ENCODE results near the gene CHPF2. TPM values are rescaled to one million over a fixed set of nuclear protein-coding genes. Genes with fewer than 3 reads are reported as not detected.

Gene CHPF2, protein sequence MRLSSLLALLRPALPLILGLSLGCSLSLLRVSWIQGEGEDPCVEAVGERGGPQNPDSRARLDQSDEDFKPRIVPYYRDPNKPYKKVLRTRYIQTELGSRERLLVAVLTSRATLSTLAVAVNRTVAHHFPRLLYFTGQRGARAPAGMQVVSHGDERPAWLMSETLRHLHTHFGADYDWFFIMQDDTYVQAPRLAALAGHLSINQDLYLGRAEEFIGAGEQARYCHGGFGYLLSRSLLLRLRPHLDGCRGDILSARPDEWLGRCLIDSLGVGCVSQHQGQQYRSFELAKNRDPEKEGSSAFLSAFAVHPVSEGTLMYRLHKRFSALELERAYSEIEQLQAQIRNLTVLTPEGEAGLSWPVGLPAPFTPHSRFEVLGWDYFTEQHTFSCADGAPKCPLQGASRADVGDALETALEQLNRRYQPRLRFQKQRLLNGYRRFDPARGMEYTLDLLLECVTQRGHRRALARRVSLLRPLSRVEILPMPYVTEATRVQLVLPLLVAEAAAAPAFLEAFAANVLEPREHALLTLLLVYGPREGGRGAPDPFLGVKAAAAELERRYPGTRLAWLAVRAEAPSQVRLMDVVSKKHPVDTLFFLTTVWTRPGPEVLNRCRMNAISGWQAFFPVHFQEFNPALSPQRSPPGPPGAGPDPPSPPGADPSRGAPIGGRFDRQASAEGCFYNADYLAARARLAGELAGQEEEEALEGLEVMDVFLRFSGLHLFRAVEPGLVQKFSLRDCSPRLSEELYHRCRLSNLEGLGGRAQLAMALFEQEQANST
- 47.2 and 90.1 TPM in 2 replicates for total RNA-seq (2014; rRNA removed; shearing (Covaris generic))

DNA sequence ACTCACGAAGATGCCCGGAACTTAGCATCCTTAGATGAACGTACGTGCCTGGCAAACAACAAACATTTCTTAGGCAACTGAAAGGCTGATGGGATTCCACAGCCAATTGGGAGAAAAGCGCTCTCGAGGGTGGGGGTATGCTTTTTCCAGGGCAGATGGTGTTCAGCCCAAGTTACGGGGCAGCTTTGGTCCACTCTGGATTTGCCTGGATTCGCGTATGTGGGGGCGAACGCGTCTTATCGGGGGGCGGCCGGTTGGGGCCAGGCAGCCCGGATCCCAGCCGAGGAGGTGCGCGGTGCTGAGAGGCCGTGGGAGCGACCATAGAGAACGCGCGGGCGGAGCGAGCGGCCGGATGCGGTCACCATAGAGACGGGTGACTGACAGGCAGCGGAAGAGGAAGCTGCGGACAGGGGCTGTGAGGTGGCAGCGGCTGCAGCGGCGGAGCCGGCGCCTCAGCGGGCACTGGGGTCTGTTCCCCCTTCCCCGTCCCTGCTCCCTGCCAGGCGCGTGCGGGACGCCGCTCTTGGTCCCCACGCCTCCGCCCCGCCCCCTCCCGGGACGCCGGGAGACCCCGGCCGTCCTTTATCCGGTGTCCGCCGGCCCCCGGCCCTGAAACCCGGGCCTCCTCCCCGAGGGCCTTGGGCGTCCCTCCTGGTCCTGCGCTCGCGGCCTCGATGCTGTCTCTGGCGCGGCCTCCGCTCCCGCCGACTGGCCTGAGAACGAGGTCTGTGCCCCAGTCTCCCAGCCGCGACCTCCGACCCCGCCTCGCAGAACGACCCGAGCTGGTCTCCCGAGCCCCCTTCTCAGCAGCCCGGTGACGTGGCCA lies at the start of gene CHPF2:
Gene CHPF2 (plus strand): TSS at position 393 of the 826 bp plus-strand sequence. CDS start 1,529 bp downstream, outside the sequence.
- DNase-seq (ENCODE audit: low read depth): peak; percentile 86

DNA sequence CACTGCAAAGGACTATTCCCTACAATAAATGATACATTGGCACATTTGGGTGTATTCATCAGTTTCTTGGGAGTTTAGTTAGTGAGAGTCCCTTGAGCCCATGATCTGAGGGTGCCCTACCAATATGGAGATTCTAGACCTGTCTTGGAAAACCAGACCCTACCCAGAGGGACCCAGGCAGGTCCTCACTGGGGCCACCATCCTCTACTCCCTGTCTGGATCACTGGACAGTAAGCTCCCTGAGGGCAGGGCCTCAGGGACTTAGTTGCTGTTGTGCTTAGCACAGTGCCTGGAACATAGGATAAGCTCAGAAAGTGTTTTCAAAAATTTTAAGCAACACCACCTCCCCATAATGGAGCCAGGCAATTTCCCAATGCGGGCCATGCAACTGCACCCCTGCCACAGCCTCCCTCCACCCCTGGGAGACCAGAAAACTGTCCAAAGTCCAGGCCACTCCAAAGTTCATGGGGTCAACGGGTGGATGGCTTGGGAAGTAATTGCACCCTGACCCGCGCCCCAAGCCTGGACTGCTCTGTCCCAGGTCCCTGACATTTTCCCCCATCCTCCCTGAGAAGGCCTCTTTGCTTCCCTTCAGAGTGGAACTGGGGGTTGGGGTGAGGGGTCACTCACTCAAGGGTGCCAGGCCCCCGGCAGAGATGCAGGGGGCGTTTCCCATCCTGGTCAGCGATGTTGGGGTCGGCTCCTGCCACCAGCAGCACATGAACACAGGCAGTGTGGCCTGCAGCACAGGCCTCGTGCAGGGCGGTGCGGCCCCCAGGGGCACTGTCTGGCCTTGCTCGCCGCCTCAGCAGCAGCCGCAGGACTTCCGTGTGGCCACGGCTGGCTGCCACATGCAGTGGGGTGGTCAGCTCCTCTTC lies 46.3 kb upstream of the CHPF2 start:
- DNase-seq (ENCODE audit: low read depth): no peak

DNA sequence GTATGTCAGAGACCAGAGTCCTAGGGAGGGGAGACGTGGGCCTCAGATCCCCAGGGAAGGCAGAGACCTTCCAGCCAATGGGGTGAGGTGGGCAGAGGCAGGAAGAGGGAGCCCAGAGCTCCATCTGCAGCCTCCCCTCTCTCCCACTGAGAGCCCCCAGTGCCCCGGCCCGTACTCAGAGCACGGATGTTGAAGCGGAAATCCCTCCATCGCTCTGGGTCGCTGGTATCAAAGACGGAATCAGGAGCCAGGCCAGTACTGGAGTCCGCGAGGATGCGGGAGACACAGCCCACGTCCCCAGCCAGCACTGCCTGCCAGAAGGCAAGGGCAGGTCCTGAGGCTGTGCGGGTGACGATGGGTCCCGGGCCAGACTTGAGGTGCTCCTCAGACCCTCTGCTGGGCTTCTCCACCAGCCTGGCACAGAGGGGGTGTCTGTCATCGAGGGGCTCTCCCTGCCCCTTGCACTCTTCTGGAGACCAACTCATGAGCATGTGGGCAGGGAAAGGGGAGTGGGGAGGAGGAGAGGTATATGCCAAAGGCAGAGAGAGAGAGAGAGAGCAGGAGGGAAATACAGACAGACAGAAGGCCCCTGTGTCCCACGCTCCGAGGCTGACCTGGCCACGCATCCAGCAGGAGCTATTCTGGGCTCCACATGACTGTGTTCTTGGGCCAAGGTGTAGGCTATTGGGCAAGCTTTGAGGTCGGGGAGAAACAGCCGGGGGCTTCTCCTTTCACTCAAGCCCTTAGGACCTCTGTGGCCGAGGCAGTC lies 45.5 kb upstream of the CHPF2 start, which contains the start of gene ASB10:
Gene ASB10 (minus strand): TSS at position 611 of the 769 bp plus-strand sequence. CDS start 120 bp downstream, at position 491.
- DNase-seq (ENCODE audit: low read depth): no peak

GRCh38 chr7:151187409-151188251 lies 44.7 kb upstream of the CHPF2 start:
- no peak for DNase-seq (ENCODE audit: low read depth)

DNA sequence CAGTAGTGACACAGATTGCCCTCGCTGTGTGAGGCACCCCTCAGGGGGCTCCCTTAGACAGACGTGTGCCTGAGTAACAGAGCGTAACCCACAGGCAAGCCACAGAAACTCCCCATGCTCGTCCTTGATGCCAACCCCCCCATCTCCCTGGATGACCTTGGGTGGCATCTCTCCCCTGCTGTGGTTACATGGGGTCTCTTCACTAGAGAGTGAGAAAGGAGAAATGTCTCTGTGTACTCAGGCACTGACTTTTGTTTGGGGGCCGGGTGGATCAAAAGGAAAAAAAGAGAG lies 44.1 kb upstream of the CHPF2 start:
- DNase-seq (ENCODE audit: low read depth): no peak

DNA sequence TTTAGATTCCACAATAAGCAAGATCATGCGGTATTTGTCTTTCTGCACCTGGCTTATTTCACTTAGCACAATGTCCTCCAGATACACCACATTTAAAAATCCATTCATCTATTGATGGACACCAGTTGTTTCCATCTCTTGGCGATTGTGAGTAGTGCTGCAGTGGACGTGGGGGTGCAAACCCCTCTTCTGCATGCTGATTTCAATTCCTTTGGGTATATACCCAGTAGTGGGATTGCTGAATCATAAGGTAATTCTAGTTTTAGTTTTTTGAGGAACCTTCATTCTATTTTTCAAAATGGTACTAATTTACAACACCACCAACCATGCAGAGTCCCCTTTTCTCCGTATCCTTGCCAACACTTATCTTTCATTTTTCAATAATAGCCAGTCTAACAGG lies 43.2 kb upstream of the CHPF2 start:
- no peak for DNase-seq (ENCODE audit: low read depth)

DNA sequence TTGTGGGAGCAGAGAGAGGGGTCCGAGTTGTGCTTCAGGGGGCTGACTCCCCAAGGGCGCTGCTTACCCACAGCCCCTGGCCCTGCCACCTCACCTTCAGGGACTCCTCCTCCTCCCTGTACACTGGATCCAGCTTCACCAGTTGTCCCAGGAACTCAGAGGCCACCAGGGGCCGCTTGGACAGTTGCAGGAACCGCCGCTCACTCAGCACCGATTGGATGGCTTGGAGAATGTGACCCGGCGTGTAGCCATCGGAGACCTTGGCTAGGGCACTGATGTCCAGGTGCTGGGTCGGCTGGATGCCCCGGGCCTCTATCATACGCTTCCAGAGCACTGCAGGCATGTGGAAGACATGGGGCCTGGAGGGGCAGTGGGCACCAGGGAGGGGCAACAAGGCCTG lies 40.7 kb upstream of the CHPF2 start:
- peak; percentile 12 for DNase-seq (ENCODE audit: low read depth)

DNA sequence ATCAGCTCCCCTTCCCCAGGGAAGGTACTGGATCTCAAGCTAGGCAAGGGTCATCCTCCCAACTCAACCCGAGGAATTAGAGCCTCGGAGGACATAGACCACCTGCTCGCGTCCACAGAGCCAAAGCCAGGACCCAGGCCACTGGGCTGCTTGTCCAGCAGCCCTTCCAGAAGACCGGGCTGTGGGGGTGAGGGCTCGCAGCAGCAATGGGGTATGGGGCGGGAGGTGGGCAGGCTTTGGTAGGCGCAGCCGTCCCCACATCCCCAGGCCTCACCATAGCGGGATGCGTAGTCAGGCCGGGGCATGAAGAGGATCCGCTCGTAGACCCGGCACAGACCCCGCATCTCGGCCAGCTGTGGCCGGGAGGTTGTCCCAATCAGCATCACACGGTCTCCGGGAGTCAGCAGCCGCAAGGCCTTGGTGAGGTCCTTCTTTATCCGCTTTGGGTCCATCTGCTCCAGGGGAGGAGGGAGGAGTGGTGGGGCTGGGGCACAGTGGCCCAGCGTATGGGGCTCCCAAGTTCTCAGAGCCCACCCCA lies 40.2 kb upstream of the CHPF2 start:
- DNase-seq (ENCODE audit: low read depth): no peak

DNA sequence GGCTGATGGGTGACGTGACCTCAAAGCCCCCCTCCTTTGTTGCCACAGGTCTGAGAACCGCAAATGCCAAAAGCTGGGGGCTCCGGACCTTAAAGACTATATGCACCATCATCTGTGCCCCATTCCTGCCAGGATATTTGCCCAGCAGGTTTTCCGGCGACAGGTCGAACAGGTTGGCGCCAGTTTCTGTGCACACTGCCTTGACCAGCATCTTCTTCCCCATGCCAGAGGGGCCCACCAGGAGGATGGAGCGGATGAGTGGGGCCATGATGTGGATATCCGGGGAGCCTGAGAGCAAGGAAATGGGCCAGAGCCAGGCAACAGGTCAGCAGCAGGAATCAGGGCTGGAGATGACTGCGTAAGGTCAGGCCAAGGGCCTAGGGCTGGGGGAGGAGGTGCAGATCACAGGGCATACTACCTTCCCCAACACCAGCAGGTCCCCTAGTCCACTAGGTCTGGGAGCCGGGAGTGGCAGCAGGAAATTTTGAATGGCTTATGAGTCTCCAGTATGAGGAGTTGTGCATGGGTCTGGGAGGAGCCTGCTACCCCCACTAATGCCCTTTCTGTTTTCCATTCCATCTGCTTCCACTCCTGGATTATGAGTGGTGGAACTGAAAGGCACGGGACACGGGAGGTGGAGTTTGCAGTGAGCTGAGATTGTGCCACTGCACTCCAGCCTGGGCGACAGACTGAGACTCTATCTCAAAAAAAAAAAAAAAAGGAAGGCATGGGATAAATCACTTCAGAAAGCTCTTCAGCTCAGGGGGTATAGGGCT lies 38.9 kb upstream of the CHPF2 start:
- no peak for DNase-seq (ENCODE audit: low read depth)

GRCh38 chr7:151194188-151194587 lies 38.1 kb upstream of the CHPF2 start:
- DNase-seq (ENCODE audit: low read depth): no peak

DNA sequence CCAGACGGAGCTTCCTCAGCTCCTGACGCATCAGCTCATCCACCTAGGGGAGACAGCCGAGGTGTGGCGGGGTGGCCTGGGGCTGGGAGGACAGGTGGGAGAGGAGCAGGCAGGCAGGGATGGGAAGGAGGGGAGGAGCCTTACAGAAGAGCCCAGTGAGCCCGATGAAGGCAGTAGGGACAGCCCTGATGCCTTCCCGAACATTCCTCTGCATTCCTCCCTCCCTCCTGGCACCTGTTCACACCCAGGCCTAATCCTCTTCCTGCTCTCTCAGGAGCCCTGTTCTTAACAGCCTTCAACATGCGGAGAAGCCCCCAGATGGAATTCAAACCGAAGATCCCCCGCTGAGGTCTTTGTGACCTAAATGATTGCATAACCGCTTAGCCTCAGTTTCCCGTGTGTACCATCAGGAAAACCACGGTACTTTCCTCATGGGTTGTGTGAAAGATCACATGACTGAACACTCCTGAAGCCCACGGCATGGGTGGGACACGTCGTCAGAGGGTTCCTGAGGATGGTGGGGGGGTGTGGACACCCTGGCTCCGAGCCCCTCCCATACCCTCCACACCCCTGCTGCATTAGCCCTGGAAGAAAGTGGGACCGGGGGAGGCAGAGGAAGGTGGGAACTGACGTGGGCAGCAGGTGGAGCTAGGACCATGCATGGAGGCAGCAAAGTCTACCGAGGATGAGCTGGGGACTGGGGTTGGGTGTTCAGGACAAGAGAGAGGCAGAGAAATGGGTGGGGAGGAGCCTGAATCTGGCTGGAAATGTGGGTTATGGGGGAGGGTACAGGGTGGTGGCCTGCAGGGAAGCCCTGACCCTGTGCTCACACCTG lies 36.5 kb upstream of the CHPF2 start:
- DNase-seq (ENCODE audit: low read depth): no peak

- no peak for DNase-seq (ENCODE audit: low read depth)
Measured at GRCh38 chr7:151197932-151198331, 34.4 kb upstream of the CHPF2 start.

GRCh38 chr7:151198945-151199848 lies 33.1 kb upstream of the CHPF2 start:
- no peak for DNase-seq (ENCODE audit: low read depth)

- no peak for DNase-seq (ENCODE audit: low read depth)
Measured at GRCh38 chr7:151201344-151201743, 30.9 kb upstream of the CHPF2 start.

DNA sequence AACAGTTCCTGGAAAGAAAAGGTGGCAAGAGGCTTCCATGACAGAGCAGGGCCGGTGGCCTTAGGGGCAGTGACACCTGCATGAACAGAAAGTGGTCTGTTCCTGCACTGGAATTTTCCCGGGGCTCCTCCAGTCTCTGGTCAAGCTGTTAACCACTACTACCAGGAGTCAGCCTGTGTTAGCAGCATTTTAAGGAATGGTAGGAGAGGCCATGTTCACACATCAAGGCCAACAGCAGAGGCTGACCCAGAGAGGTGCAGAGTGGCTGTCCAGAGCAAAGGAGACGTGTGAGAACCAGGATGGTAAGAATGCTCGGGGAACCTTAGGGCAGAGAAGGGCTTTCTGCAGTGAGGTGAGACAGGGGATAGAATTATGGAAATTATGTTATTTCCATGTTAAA lies 30.5 kb upstream of the CHPF2 start:
- DNase-seq (ENCODE audit: low read depth): no peak

DNA sequence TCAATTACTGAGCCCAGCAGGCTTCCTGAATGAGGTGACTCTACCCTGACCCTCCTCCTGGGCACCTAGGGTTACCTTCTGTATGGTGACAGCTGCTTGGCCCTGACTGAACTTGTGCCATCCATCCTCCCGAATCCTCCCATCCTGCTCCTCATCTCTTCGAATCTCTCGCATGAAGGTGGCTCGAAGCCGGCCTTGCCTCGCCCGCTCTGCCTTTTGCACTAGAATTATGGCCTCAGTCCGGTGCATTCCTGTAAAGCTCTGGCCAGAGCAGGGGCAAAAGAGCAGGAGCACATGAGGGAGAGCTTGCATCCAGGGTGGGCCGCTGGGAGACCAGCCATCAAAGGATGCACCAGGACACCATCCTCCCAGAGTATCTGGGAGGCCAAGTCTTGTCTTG lies 29.4 kb upstream of the CHPF2 start:
- no peak for DNase-seq (ENCODE audit: low read depth)

Measured in M059J (cell line).